ENCODE results near the gene IFT43. TPM values are rescaled to one million over a fixed set of nuclear protein-coding genes. Genes with fewer than 3 reads are reported as not detected.

IFT43 gene
- total RNA-seq, 2 experiments from 2014 or later, result 14.1 to 15.0 TPM

DNA sequence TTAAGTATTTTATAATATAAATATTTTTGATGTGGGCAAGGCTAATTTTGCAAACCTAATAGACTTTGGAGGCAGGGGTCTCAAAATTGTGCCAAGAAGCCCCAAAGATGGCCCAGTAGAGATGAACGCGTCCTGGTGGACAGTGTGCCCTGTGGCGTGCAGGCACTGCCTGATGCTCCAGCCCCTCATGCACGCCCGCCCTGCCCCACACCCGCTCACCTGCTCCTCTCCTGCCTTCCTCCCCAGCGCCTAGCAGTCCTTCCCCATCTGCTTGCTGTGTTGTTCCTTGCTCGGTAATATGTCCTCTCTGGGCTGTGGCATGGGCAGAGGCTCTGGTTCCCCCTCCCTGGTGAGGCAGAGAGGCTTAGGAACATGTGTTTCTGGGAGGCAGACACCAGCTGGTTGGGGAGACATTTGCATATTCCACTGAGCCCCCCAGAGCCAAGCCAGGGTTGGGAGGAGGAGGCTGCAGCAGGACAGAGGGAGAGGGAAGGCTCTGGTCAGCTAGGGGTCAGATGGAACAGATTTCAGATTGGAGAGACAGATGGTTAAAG lies 119.3 kb downstream of the IFT43 start:
- Mint-ChIP-seq H3K4me1 (ENCODE audit: low read depth) (no peaks in the 10 kb centered on the region), H3K4me3 (no peak overlapping the region), H3K36me3 (no peaks in the 10 kb centered on the region), H3K27ac (no peak overlapping the region), H3K27me3 (peaks cover 2% of the 10 kb centered on the region), H3K9me3 (peaks cover 3% of the 10 kb centered on the region)
- DNase-seq, result no peak
- POLR2A ChIA-PET, result no interaction called here
- CTCF ChIA-PET, result no interaction called here
- intact Hi-C loops (cut with micrococcal nuclease), result no loop called here

DNA sequence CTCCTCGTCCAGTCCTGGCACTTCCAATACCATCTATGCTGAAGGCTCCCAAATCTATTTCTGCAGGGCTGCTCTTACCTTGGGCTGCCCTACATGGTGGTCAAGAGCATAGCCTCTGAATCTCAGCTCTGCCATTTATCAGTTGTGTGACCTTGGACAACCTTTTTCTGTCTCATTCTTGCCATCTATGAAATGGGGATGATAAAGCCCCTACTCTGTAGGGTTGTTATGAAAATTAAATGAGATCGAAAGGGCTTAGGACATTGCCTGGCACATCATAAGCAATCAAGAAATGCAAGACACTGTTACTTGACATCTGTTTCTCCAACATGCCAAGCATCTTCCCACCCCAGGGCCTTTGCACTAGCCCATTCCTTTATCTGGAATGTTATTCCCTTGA lies 120.6 kb downstream of the IFT43 start:
- POLR2A ChIA-PET, result no interaction called here
- no peaks in the 10 kb centered on the region for H3K4me1 Mint-ChIP-seq (ENCODE audit: low read depth)
- H3K36me3 Mint-ChIP-seq, result no peaks in the 10 kb centered on the region
- DNase-seq, result no peak
- H3K4me3 Mint-ChIP-seq, result no peak overlapping the region
- intact Hi-C loops (cut with micrococcal nuclease), result no loop called here
- CTCF ChIA-PET, result no interaction called here
- H3K9me3 Mint-ChIP-seq, result peaks cover 3% of the 10 kb centered on the region
- H3K27me3 Mint-ChIP-seq, result peaks cover 2% of the 10 kb centered on the region
- H3K27ac Mint-ChIP-seq, result no peak overlapping the region

DNA sequence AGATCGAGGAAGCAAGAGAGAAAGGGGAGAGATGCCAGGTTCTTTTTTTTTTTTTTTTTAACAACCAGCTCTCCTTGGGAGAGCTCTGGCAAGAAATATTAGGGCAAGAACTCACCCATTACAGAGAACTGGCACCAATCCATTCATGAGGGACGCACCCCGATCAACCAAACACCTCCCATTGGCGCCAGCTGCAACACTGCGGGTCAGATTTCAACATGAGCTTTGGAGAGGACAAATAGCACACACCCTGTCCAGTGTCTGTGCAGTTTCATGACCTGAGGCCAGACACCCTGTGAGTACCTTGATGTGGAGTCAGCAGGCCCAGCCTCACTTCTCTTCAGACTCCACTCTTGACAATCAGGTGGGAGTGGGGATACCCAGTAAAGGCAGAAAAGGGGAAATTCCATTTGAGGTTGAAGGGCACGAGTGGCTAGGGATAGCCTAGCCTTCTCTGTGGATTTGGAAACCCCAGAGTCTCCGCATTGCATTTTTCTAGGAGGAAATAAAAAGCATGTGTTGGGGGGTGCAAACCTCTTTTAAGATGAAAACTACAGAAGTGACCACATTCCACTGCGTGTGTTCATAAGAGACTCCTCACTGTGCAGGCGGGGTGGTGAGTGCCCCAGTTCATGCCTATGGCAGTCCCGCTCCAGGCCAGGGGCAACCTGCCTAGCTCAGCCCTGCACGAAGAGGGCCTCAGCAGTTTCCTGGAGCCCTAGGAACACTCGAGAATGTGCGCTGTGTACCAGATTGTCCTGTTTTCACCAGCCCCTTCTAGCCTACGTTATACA lies 123.7 kb downstream of the IFT43 start:
- Mint-ChIP-seq H3K36me3 (no peaks in the 10 kb centered on the region), H3K4me3 (no peak overlapping the region), H3K4me1 (ENCODE audit: low read depth) (no peaks in the 10 kb centered on the region), H3K27ac (no peak overlapping the region), H3K9me3 (peaks cover 3% of the 10 kb centered on the region), H3K27me3 (peaks cover 5% of the 10 kb centered on the region)
- DNase-seq, result no peak
- ChIA-PET CTCF (no interaction called here), POLR2A (no interaction called here)
- intact Hi-C loops (cut with micrococcal nuclease), result no loop called here

DNA sequence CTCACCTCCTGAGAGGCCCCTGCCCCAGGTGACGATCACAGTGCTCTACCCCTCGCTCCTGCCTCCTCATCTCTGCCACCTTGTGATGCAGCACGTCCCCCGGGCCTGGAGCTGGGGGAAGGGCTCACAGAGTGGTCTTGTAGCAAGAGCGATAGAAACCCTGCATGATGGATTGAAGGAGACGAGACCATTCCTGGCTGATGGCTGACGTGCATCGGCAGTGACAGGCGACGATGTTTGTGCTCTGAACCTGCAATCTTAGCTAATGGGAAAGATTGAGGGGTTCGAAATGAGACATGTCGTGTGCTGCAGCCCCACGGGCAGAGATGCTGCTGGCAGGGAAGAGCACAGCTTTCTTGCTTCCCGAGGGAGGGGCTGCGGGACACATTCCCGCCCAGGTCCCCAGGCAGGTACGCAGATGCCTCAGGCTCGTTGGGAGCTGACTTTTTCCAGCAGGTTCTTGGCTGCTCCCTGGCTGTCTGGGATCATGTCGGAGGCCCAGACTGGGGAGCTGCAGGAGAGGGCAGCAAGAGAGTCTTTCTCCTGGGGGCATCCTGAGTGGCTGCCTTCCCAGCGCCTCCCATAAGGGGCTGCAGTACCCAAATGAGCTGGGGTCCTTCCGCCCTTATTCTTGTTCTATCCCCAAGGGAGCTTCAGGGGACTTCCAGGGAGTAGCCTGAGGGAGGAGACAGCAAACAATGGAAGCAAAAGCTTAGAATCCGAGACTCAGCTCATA lies 127.5 kb downstream of the IFT43 start:
- Mint-ChIP-seq H3K4me3 (no peak overlapping the region), H3K27me3 (peaks cover 6% of the 10 kb centered on the region), H3K36me3 (no peaks in the 10 kb centered on the region), H3K27ac (no peak overlapping the region), H3K4me1 (ENCODE audit: low read depth) (no peaks in the 10 kb centered on the region), H3K9me3 (peaks cover 3% of the 10 kb centered on the region)
- intact Hi-C loops (cut with micrococcal nuclease), result no loop called here
- no peak for DNase-seq
- ChIA-PET CTCF (no interaction called here), POLR2A (no interaction called here)

DNA sequence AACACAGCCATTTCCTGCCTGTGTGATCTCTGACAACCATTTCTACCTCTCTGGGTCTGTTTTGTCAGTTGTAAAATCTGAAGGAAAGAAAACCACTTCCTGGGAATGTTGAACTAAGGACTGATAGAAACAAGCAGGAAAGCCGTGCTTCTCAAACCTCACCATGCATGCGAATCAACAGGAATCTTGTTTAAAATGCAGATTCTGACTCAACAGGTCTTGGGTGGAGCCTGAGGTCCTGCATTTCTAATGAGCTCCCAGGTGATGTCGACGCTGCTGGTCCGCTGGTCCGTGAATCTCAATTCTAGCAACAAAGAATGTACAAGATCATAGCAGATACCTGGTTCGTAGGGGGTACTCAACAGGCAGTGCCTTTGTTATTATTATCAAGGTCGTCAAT lies 128.1 kb downstream of the IFT43 start:
- DNase-seq, result no peak
- ChIA-PET CTCF (no interaction called here), POLR2A (no interaction called here)
- Mint-ChIP-seq H3K4me3 (no peak overlapping the region), H3K4me1 (ENCODE audit: low read depth) (no peaks in the 10 kb centered on the region), H3K27ac (no peak overlapping the region), H3K36me3 (no peaks in the 10 kb centered on the region), H3K9me3 (no peaks in the 10 kb centered on the region), H3K27me3 (peaks cover 6% of the 10 kb centered on the region)
- intact Hi-C loops (cut with micrococcal nuclease), result no loop called here

DNA sequence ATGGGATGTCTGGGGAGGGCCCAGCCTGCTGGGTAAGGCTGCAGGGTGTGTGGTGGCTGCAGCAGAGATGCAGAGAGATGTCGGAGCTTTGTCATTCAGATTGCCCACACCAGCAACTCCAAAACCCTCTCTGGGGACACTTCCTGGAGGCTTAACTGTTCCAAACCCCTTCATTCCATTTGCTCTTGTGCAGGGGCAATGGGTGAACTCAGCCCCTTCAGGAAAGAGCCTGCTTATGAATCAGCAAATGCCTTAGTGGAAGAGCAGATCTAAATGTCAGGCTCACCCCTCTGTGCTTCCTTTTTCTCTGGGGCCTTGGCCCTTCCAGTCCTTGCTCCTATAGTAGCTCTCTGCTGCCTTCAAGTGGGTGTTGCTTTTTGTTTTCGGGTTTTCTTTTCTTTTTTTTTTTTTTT lies 129.5 kb downstream of the IFT43 start:
- POLR2A ChIA-PET, result no interaction called here
- no peak overlapping the region for H3K27ac Mint-ChIP-seq

DNA sequence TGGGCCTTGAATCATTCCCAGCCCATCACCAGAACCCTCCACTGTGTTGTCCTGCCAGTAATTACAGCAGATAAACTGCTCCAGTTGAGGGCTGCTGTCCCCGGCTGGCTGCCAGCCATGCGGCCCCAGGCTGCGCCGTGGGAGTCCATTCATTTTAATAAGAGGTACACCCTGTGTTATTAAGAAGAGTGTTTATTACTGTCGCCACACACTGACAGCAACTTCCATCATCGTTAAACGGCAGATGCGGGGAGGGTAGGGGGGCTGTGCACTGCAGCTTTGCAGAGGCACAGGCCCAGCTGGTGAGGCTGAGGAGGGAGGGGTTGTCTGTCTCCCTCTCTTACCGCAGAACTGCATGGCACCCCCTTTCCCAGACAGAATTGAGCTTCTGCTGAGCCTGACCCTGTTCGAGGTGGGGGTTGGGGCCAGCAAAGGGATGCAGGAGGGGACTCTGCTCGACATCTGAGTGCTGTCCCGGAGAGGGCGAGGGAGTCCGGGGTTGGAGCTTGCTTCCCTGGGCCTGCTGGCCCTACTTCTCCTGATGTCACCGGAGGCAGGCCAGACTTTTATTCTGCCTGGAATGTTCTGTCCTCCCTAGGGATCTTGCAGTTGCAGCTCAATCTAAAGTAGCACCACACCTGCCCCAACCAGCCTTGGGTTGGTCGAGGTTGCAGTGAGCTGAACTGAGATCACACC lies 132.4 kb downstream of the IFT43 start:
- H3K4me1 Mint-ChIP-seq (ENCODE audit: low read depth), result no peaks in the 10 kb centered on the region
- CTCF ChIA-PET, result no interaction called here
- no peak overlapping the region for H3K27ac Mint-ChIP-seq
- intact Hi-C loops (cut with micrococcal nuclease), result no loop called here
- DNase-seq, result no peak
- H3K9me3 Mint-ChIP-seq, result no peaks in the 10 kb centered on the region
- no peak overlapping the region for H3K4me3 Mint-ChIP-seq
- H3K27me3 Mint-ChIP-seq, result peaks cover 6% of the 10 kb centered on the region
- POLR2A ChIA-PET, result no interaction called here
- H3K36me3 Mint-ChIP-seq, result no peaks in the 10 kb centered on the region

More for the DNA sequence above, 129.5 kb downstream of the IFT43 start:
- Mint-ChIP-seq H3K4me3 (no peak overlapping the region), H3K9me3 (no peaks in the 10 kb centered on the region), H3K27me3 (peaks cover 6% of the 10 kb centered on the region), H3K4me1 (ENCODE audit: low read depth) (no peaks in the 10 kb centered on the region), H3K36me3 (no peaks in the 10 kb centered on the region)
- CTCF ChIA-PET, result interaction anchor here (1.3 kb wide), 1 partner anchor 45 kb away, joined by 5 read pairs; no protein-coding TSS in a partner anchor
- intact Hi-C loops (cut with micrococcal nuclease), result no loop called here
- DNase-seq, result no peak

DNA sequence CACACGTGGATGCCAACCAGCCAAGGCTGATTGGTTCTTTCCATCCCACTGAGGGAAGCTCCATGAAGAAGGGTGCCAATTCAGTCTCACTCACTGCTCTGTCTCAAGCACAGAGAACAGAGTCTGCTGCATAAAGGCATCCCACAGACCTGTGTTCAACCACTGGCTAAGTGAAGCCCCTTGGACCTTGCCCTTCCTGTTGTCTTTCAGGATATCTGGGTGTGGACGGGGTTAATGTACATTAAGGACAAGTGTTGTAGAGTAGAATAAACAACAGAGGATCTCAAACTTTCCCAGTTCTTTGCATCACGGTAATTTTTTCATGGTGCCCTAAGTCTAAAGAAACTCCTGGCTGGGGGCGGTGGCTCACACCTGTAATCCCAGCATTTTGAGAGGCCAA lies 133.0 kb downstream of the IFT43 start:
- POLR2A ChIA-PET, result interaction anchor here (0.6 kb wide), 1 partner anchor 1698 kb away, joined by 3 read pairs; no protein-coding TSS in a partner anchor
- H3K27ac Mint-ChIP-seq, result no peak overlapping the region
- no peak for DNase-seq
- no peaks in the 10 kb centered on the region for H3K36me3 Mint-ChIP-seq
- H3K4me3 Mint-ChIP-seq, result no peak overlapping the region
- CTCF ChIA-PET, result no interaction called here
- H3K9me3 Mint-ChIP-seq, result no peaks in the 10 kb centered on the region
- peaks cover 6% of the 10 kb centered on the region for H3K27me3 Mint-ChIP-seq
- H3K4me1 Mint-ChIP-seq (ENCODE audit: low read depth), result no peaks in the 10 kb centered on the region
- intact Hi-C loops (cut with micrococcal nuclease), result no loop called here

DNA sequence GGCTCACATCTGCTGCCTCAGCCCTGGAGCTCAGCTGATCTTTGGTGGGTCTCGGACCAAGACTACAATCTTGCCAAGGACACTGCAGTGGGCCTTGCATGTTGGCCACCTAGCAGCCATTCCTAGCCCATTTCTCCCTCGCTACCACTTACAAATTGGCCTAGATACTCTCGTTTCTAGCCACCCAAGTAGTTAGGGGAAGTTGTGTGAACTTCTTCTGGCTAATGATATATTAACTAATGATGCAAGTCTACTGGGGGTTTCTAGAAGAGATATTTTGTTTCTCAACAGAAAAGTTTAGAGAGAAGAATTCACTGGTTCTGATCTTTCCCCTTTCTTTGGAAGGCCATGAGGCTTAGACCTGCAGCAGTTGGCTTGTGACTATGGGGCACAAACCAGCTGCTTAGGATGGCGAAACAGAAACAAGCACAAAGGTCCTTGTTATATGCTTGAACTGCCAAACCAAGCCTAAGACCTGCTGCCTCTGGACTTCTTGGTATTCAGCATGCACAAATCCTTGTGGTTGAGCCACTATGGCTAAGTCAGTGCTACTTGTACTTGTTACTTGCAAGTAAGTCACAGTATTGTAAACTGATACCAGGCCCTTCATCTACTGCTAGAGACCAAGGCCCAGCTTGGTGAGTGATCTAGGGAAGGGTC lies 135.7 kb downstream of the IFT43 start:
- no peak overlapping the region for H3K27ac Mint-ChIP-seq
- no peak overlapping the region for H3K4me3 Mint-ChIP-seq
- no peak for DNase-seq
- H3K9me3 Mint-ChIP-seq, result no peaks in the 10 kb centered on the region
- CTCF ChIA-PET, result no interaction called here
- POLR2A ChIA-PET, result no interaction called here
- intact Hi-C loops (cut with micrococcal nuclease), result no loop called here
- no peaks in the 10 kb centered on the region for H3K4me1 Mint-ChIP-seq (ENCODE audit: low read depth)
- H3K27me3 Mint-ChIP-seq, result no peaks in the 10 kb centered on the region
- H3K36me3 Mint-ChIP-seq, result no peaks in the 10 kb centered on the region

DNA sequence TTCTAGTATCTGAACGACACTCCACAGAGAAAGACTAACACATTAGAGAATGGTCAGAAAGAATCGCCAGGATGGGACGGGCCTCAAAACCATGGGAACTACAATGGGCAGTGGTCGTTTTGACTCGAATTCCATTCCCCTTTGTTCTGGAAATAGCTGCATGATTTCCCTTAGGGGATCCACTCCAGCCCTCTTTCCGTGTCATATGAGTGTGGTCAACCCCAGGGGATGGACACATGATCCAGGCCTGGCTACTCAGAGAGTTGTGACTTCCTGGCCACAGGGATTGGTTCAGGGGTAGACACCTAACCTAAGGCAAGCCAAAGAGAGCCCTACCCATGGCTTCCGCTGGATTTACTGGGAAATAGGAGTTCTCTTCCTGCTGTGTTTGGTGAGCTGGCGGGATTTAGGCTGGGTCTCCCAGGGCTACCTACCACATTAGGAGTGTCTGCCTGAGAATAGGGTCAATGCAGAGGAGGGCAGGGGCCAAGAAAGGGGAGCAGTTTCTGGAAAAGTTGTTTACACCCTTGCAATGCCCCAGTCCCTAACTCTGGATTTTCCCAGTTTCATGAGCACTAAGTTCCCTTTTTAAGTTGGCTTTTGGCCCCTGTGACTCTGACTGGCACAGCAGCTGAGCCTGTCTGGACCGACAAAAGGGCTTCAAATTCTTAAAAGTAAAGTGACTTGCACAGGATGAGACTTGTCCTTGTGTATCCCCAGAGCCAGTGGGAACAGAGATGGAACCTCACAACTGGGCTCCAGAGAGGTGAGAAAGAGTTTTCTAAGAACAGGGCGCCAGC lies 138.1 kb downstream of the IFT43 start:
- ChIA-PET POLR2A (no interaction called here), CTCF (no interaction called here)
- intact Hi-C loops (cut with micrococcal nuclease), result no loop called here
- H3K27ac Mint-ChIP-seq, result no peak overlapping the region
- H3K4me1 Mint-ChIP-seq (ENCODE audit: low read depth), result no peaks in the 10 kb centered on the region
- H3K36me3 Mint-ChIP-seq, result no peaks in the 10 kb centered on the region
- H3K9me3 Mint-ChIP-seq, result peaks cover 2% of the 10 kb centered on the region
- H3K27me3 Mint-ChIP-seq, result peaks cover 5% of the 10 kb centered on the region
- no peak for DNase-seq
- no peak overlapping the region for H3K4me3 Mint-ChIP-seq

DNA sequence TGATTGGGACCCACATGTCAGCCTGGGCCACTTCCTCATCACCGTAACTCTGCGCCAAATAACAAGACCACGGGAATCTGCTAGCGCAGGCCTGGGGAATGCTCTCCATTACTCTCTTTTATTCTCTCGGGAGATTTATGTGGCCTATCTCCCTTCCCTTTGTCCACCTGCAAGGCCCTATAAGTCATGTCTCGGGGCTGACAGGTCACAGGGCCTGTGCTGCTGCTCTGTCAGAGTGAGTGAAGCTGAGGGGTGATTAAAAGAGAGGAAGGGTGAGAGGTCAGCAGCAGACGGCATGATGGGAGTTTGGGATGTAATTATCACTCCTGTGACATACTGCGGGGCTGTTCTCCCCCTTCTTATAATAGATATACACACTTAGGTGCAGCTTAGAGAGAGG lies 139.9 kb downstream of the IFT43 start:
- H3K27ac Mint-ChIP-seq, result no peak overlapping the region
- H3K9me3 Mint-ChIP-seq, result peaks cover 2% of the 10 kb centered on the region
- ChIA-PET POLR2A (no interaction called here), CTCF (no interaction called here)
- DNase-seq, result no peak
- H3K36me3 Mint-ChIP-seq, result no peaks in the 10 kb centered on the region
- intact Hi-C loops (cut with micrococcal nuclease), result no loop called here
- H3K4me1 Mint-ChIP-seq (ENCODE audit: low read depth), result no peaks in the 10 kb centered on the region
- peaks cover 7% of the 10 kb centered on the region for H3K27me3 Mint-ChIP-seq
- no peak overlapping the region for H3K4me3 Mint-ChIP-seq

Measured in activated CD4-positive, alpha-beta memory T cell treated with anti-CD3 and anti-CD28 coated beads for 36 hours (primary cell).